Measurements from ENCODE around the gene ELMO1.
A peak's percentile ranks its signal among the peaks of the same experiment; 100 is the strongest.

Gene ELMO1

DNA sequence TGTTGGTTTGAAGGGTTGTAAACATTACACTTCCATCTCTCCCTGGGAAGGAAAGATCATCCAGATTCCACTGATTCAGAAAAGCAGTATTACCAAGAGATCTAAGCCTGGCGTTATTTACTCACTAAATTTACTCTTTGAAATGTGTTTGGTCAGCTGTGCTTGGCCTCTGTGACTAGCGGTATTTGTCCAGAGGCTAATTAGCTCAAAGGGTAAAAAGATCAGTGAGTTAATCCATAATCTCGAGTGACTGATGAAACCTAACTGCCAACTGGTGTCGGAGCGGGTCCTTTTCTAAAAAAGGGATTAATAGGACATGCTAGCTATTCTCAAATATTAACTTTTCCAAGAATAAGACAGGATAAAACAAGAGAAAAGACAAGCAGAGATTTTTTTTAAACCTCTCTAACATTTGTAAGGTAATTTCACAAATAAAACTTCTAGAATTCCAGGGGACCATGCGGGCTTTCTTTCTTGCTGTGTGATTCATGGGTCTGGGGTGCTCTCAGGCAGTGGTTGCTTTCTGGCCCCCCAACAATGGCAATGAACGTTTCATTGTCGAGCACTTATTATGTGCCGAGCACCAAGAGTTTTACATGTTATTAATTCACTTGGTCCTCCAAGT is 477.0 kb downstream of the ELMO1 start:
- no peak for DNase-seq (ENCODE audit: low spot score)

DNA sequence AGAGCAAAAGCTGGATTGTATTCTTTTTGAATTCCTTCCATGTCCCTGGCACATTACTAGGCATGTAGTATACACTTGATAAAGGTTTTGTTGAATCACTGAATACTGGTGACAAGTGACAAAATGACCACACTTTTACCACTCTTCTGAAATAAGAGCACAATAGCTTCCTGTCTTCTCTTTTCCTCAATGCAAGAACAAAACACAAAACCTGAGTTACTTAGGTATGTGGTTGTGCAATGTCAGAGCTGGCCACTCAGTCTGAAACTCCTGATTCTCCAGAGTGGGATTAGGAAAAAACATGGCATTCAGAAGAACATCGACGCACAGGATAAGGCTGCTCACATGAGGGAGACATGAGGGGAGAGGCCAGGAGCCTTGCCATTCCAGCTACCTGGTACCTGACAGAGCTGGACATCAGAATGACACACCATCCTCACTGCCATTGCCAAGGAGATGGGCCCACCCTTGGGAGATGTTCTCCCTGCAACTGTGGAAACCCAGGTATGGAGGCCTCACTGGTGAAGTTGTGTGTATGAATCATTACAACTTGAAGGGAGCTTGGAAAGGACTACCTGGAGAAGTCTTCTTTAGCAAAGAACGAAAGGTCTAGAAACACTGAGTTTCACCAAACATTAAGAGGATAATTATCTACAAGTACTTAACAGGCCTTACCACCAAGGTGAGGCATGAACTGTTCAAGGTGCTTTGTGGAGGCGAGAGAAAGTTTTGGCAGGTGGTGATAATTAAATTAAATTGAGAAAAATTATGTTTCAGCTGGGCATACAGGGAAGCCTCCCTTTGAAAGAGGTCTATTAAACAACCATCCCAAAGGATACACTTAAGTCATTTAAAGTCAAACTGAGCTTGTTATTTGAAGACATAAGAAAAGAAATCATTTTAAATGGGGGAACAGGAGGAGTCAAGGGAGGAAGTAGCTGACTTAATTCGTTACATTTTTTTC is 477.8 kb downstream of the ELMO1 start:
- no peak for DNase-seq (ENCODE audit: low spot score)

DNA sequence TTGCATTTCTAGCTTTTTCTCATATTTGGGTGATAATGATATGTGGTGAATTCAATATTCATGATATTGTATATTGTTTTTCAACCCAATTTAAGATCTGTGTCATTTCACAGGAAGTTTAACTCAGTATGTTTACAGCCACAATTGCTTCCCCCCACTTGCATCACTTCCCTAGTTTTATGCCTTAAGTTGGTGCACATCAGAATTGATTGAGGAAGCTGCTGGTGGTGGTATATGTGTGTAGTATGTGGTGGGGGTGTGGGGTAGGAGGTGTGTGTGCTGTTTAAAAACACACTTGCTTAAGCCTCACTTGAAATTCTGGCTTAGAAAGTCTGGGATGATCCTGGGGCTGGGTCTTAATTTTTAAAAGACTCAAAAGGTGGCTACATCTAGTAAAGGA is 479.3 kb downstream of the ELMO1 start:
- DNase-seq (ENCODE audit: low spot score) = no peak

DNA sequence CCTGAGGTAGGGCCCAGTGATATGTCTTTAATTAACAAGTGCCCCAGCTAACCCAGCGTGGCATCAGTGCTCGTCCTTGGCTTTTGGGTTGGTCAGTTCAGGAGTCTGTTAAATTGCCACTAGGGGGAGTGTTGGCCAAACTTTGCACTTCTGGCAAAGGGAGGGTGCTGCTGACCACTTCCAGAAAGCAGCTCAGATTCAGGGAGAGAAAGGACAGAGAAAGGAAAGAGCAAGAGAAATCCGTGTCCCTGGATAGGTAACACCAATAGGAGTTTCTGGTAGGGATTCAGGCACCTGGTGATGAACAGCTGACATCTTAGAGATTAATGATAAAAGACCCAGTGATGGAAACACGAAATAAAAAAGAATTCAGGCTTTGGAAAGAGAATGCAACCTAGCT is 481.3 kb downstream of the ELMO1 start:
- peak; percentile 80 for DNase-seq (ENCODE audit: low spot score)

DNA sequence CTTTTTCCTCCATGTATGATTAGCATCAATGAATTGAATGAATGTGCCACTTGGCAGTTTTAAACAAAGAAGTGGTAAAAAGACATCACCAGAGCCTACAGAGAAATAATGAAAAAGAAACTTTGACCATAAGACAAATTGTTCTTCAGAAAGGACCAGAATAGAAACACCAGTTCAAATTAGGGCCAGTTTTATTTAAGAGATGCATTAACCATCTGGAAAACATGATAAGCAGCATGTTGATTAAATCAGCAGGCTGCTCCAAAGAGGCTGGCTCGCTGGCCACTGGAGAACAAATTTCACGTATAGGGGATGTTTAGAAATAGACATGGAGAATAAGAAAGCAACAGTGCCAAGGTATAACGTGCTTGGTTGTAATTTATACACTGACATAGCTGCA is 482.0 kb downstream of the ELMO1 start:
- DNase-seq (ENCODE audit: low spot score) = no peak

DNA sequence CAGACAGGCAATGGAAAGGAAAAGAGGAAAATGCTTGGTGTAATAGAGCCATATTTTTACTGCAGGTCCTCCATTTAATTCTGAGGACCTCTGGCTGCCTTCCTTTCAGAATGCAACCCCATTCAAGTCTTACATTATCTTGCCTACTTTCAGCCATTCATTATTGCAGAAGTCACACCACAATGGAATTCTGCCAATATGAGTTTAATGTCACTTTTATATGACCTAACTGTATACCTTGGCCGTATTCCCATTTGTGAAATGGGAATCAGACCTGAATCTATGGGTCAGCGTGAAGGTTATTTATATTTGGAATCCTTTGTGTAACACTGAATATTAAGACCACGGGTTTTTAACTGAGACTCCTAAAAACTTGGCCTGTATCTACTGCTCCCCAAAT is 482.6 kb downstream of the ELMO1 start:
- DNase-seq (ENCODE audit: low spot score) = no peak

DNA sequence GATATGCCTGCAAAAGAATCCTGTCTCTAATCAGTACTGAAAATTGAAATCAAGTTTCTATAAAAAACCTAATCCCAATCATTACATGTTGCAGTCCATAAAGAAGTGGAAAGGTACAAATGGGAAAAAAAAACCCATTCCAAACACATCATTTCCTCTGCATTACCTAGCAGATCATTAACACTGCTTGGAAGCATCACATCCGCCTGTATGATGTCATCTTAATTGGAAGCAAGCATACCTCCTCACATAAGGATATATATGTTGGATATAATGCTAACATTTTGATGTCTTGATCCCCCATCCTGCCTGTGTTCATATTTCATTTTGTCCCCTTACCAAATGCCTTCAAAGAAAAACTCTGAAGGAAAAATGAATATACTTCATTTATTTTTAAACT is 483.0 kb downstream of the ELMO1 start:
- no peak for DNase-seq (ENCODE audit: low spot score)

DNA sequence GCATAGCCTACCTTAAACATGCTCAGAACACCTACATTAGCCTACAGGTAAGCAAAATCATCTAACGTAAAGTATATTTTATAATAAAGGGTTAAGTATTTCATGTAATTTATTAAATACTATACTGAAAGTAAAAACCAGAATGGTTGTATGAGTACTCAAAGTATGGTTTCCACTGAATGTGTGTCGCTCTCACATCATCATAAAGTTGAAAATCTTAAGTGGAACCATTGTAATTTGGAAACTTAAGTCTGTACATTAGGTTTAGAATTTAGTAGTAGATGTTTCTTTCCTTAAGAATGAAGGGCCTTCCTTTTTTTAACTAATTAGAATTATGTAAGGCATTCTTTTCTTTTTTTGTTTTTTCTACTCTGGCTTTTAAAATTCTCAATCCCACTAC is 484.4 kb downstream of the ELMO1 start:
- DNase-seq (ENCODE audit: low spot score) = no peak

DNA sequence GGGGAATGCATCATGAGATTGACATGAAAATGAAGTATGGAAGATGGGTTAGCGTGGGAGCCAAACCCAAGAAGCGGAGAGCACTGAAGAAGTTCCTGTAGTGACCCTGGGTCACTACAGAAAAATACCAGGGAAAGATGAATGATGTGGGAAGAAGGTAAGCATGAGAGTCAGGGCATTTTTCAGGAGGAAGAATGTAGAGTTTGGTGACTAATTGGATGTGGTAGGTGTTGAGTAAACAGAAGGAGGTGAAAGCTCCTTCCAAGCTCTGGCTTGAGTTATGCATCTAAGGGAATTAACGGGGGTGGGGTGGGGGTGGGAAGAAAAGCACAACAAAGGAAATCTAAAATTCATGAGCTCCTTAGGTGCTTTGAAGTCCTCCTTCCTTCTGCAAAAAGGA is 486.3 kb downstream of the ELMO1 start:
- no peak for DNase-seq (ENCODE audit: low spot score)

DNA sequence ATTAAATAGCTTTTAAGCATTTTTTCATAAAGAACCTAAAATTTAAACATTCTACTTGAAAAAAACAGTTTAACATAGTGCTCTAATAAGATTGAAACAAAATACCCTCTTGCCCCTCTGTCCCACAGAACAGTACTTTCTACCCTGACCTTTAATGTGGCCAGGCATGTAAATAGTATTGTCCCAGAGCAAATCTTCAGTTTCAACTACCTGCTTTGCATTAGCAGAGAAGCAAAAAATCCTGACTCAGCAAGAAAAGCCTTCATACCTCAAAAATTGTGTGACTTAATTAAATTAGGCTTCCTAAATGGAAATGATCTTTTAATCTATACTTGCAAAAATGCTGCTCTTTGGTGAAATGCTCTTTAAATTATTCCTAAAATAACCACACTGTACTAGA is 487.0 kb downstream of the ELMO1 start:
- DNase-seq (ENCODE audit: low spot score) = no peak

DNA sequence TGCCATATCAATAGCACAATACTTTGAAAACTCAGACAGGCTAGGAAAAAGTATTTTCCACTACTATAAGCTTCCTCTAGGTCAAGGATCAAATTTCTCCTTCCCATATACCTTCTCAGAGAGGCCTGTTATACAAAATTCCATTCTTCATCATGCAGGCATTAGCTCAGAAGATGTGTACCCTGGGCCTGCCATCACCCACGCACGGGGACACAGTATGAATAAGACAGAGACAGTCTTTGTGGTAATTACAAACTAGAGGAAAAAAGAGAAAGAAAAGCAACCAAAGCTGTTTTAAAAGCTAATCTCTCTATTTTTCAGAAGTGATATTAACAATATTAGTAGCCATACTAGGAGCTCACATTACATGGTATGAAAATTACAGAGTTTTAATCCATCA is 487.6 kb downstream of the ELMO1 start:
- DNase-seq (ENCODE audit: low spot score) = no peak

DNA sequence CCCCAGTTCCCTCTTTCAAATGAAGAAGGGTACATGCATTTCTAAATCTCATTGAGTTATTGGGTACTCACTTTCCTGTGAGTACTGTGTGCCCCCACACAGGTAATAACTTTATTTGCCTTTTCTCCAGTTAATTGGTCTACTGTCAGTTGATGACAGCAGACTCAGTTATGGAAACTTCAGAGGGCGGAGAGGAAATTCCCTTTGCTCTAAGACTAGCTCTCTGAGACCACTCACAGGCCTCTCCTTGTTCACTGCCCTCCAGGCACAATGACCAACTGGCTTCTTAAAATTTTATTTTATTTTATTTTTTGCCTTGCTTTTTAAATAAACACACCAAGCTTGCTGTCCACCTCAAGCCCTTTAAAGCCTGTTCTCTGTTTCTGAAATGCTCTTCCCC is 488.6 kb downstream of the ELMO1 start:
- DNase-seq (ENCODE audit: low spot score) = no peak

DNA sequence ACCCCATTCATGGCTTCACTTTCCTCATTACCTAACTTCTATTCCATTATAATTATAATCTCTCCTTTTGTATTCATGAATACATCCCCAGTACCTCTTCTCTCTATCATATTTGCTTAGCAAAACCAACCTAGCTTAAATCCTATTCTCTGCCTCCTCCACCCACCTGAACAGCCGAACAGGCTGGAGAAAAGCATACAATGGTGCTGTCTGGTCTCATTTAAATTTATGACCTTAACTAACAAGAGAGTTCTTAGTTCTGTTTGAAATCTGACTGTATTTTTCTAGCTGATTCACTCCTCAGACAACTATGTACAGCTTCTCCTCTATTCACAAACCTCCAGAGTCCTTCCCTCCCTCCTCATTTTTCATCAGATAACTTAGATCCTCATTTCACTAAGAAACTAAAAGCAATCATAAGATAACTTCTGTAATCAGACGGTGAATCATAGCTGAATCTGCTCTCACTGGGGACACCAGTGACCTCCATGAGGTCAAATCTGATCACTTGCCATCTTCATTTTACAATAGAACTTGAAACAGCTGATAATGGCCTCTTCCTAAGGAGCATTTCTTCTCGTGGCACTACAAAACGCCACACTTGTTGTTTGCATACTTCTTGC is 490.4 kb downstream of the ELMO1 start:
- DNase-seq (ENCODE audit: low spot score) = no peak

DNA sequence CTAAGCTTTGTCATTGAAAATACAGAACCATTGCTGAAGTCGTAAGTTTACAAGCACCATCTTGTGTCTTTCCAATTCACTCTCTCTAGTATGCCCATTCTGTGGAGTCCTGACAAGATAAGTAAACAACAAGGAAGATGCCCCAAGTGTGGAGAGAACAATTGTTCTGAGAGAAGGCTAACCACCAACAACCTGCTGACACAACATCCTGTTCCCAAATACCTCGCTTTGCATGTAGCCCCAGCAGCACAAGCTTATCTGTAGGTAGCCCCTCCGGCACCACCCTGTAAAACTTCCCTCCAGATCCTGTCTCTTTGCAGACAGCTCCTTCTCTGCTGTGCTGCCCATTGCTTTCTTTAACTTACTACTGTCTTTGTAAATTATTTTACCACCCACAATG is 491.0 kb downstream of the ELMO1 start:
- no peak for DNase-seq (ENCODE audit: low spot score)

DNA sequence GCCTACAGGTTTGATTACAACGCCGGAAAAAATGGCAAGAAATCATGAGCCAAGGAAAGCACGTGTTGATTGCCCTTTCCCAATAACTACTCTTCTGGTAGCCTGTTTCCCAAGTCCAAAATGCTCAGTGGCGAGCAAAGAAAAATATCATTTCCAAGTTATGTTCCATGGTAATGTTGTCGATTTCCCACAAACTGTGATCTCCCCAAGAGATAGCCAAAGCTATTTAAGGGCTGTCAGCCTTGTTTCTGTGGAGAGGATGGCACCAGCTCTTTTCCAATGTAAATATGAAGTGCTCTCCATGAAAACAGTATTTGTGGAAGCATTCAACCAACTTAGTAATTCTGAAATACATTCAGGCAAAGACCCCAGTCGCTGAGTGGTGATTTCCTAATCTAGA is 491.9 kb downstream of the ELMO1 start:
- no peak for DNase-seq (ENCODE audit: low spot score)

DNA sequence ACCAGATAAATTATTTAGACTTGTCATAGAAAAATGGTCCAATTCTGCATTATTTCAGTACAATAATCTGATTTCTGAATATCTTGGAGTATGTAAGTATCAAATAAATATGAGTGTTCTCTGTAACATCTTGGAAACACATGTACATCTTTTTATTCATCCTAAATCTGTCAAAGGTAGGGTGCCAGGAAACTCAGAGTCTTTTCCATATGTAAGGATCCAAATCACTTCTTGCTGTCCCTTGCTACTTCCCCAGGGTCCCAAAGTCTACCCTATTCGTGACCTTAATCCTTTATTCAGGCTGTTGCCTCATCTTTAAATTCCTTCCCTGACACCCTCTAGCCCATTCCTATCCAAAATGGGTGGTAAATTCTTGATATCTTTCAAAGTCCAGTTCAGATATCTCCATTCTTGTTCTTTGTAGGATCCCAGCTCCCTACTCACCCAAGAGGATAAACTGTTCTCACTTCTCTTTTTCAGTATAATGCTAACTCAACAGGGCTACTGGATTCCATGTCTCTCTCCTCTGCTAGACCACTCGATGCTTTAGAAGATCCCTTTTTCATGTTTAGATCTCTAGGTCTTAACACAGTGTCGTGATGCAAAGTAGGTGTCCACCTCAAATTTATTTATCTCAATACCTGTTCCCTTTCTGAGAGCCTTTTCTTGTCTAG is 493.1 kb downstream of the ELMO1 start:
- no peak for DNase-seq (ENCODE audit: low spot score)

DNA sequence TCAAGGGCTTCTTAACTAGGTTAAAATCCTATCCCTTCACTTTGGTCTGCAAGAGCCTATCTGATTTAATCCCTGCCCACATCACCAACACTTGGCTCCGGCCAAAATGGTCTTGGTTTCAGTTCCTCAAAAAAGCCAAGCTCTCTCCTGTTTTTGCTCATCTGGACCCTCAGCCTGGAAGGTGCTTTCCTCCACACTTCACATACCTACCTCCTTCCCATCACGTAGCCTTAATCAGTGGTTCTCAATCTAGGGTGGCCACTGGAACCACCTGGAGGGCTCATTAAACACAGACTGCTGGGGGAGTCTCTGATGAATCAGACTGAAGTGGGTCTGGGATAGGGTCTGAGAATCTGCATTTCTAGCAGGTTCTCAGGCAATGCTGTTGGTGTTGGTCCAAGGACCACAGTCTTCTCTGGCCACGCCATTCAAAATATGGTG is 497.4 kb downstream of the ELMO1 start:
- no peak for DNase-seq (ENCODE audit: low spot score)

DNA sequence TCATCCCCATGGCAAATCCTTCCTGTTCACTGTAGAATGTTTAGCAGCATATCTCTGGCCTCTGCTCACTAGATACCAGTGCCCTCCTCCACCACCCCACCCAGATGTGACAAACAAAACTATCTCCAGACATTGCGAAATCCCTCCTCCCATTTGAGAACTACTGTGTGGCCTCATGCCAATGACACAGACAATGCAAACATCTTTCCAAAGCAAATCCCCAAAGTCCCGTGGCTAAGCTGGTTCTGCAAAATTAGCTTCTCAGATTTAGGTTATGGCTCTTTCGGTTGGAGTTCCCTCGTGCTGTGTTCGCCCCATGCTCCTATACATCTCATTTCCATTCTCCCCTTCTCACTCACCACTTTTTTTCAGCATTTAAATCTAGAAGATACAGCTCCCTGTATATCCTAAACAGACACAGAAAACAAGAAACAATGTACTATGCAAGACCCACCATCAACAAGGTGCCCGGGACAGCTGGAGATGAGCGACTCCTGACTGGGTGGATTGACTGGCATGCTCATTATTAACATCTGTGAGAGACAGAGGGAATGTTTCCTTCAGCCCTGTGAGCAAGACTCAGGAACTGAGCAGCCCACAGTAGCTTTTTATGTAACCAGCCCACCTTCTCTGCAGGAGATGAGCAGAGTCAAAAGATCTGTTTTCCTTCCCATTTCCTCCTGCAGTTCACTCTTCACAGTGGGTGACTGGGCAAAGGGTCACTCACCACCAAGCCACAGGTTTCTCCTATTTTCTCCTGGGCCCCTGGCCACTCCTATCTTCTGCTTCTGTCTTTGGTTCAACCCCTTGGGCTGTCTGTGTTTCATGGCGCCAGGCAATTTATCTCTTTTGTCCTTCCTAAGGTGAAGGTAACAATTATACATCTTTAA is 498.7 kb downstream of the ELMO1 start:
- no peak for DNase-seq (ENCODE audit: low spot score)

DNA sequence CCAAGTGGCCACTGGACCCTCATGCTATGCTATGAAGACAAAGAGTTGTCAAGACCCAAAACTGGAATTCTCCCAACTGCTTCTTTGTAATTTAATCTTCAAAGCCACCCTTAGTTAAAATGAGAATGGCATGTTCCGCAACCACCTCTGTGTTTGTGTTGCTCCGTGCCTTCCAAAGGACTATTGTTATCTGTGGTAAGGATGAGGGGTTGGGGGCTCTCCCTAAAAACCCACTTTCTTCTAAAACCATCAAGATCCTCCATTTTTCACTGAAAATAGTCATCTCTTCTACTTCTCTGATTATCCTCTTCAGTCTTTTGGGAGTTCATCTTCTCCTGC is 502.3 kb downstream of the ELMO1 start:
- DNase-seq (ENCODE audit: low spot score) = no peak

DNA sequence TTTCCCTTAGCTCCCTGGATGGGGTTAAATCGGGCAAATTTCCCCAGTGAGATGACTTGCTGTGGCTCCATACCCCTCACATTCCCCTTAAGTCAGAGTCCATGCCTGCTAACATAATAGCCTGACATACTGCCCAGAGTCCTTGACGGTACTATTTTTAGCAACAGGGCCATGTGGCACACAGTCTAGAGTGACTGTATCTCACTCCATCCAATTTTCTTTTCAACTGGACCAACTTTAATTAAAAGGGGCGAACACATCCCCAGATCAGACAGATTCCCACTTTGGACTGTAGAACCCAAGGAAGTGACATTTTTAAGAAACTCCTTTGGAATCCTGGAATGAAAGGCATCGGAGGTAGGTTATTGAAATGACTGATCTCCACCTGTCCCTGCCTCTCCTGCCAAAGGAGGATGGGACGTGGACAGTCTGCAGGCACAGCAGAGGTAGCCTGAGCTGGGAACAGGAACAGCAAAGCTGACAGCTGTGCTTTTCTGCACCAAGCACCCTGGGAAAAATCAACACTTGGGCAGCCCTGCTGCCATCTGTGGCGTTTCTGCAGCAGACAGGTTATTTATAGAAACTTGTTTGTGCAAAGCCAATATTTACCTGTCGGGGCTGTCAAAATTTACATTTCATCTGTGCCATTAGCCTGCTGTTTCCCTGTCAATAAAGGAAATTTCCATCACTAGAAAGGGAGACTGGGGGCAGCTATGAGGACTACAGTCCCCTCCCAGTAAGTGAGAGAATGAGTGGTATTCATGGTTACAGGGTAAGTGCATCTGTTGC is 502.9 kb downstream of the ELMO1 start:
- DNase-seq (ENCODE audit: low spot score) = no peak

DNA sequence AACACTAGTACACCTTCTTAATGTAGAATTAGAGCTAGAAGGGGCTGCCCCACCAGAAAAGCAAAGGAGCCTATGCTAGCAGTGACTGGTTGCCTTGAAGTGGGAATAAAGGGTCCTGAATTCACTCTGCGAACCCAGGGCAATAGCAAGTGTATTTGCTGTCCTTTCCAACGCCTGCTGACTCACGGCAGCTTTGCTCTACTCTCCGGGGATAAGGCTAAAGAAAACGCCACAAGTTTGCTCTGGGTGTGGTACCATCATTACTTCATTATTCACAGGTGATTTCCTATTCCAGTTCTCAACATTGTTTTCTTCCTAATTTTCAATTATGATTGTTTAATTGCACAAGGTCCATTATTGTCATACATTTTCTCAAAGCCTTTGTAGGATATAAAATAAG is 503.8 kb downstream of the ELMO1 start:
- no peak for DNase-seq (ENCODE audit: low spot score)

All from AG08396 (cell line).